Endodermal cell (in vitro differentiated cells): Measurements from ENCODE around the gene OGDH. TPM values are rescaled to one million over a fixed set of nuclear protein-coding genes. Genes with fewer than 3 reads are reported as not detected.
"Not testable (repeated sequence)": the region's sequence is repeated elsewhere in the genome, so short reads cannot be mapped to it uniquely, and the experiment has no call there.

ENCODE experiments used
- DNase-seq: peaks from one replicate; pipeline ENCODE4 v3.0.0-alpha.2; 2017
- H3K27ac ChIP-seq: 2 replicates; pipeline ENCODE4 v1.5.1; 2013; ENCODE audit warnings: mild to moderate bottlenecking, low read depth, low read length, moderate library complexity
- H3K27me3 ChIP-seq: 2 replicates; pipeline ENCODE4 v1.6.1; 2013; ENCODE audit warnings: mild to moderate bottlenecking, low read length, moderate library complexity; ENCODE audit not compliant: insufficient read depth, control insufficient read depth, poor library complexity, severe bottlenecking
- H3K36me3 ChIP-seq: 2 replicates; pipeline ENCODE4 v1.7.0; 2013; ENCODE audit warnings: mild to moderate bottlenecking, low read length, moderate library complexity; ENCODE audit not compliant: control insufficient read depth, insufficient read depth
- H3K4me1 ChIP-seq: one replicate; pipeline ENCODE4 v1.7.0; 2013; ENCODE audit warnings: low read length; ENCODE audit not compliant: control insufficient read depth, insufficient read depth
- H3K4me3 ChIP-seq: 2 replicates; pipeline ENCODE4 v1.5.1; 2013; ENCODE audit warnings: mild to moderate bottlenecking, low read length, moderate library complexity
- H3K9ac ChIP-seq: 2 replicates; pipeline ENCODE4 v1.6.1; 2013; ENCODE audit warnings: mild to moderate bottlenecking, low read length, moderate library complexity; ENCODE audit not compliant: poor library complexity, severe bottlenecking; ENCODE audit errors: extremely low read depth
- H3K9me3 ChIP-seq: 2 replicates; pipeline ENCODE4 v1.6.1; 2013; ENCODE audit warnings: mild to moderate bottlenecking, low read length, moderate library complexity; ENCODE audit not compliant: control insufficient read depth
- H3K27ac Mint-ChIP-seq: 2 replicates; pipeline ENCODE4 v1.8.0; 2020; ENCODE audit warnings: mixed read lengths
- H3K27me3 Mint-ChIP-seq: 2 replicates; pipeline ENCODE4 v1.8.0; 2021; ENCODE audit warnings: mild to moderate bottlenecking, mixed read lengths; ENCODE audit not compliant: insufficient read depth
- H3K36me3 Mint-ChIP-seq: 2 replicates; pipeline ENCODE4 v1.8.0; 2020; ENCODE audit warnings: low read depth, mixed read lengths
- H3K4me1 Mint-ChIP-seq: 2 replicates; pipeline ENCODE4 v1.8.0; 2020; ENCODE audit warnings: mixed read lengths
- H3K4me3 Mint-ChIP-seq: 2 replicates; pipeline ENCODE4 v1.8.0; 2020; ENCODE audit warnings: mild to moderate bottlenecking, moderate library complexity, mixed read lengths
- H3K9me3 Mint-ChIP-seq: 2 replicates; pipeline ENCODE4 v1.8.0; 2020; ENCODE audit warnings: mild to moderate bottlenecking, mixed read lengths
- whole genome bisulfite sequencing, 2 experiments: methylation state at CpG; one replicate each; pipeline versions ENCODE4 v1.1.5 to v1.1.7; 2013; ENCODE audit warnings: missing lambda C conversion rate in 2 of 2, mixed read lengths in 1 of 2; ENCODE audit not compliant: insufficient coverage in 1 of 2, insufficient read length in 1 of 2; 5-methylcytosine and 5-hydroxymethylcytosine counted together
- total RNA-seq, 2 donors: library from RNA; stranded (reverse); fragmentation: NEBNext Ultra II Directional in 1 of 2; extraction: Animal tissue kit (Norgen Biotek cat#: 25700) in 1 of 2; gene quantifications; 2 replicates in 1 of 2; 3 replicates in 1 of 2; pipeline ENCODE4 v1.2.1, GENCODE V29; 2021
- TF ChIP-seq, protein P1 (sequence below): fragments of 200-600 bp; sonication (generic); conservative IDR thresholded peaks from 2 replicates; pipeline ENCODE4 v1.5.0; 2021; ENCODE audit warnings: antibody characterized with exemption, mild to moderate bottlenecking

OGDH gene
- total RNA-seq, 2 donors from 2014 or later = 82.5 to 96.0 TPM

DNA sequence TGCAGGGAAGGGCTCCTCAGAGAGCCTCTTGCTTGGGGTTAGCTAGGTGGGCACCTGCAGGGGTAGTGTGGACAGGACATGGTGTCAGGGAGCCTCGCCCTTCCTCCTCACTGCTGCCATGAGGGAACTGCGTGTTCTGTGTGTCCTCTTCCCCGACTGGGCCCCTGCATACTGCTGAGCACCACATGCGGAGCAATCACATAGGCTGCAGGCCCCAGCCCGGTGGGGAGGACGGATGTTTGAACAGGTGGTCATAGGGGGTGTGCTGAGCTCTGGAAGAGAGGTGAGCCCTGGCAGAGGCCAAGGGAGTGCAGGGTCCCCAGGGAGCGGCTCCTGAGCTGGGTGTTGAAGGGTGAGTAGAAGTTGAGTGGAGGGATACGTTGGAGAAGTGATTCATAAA, 93.9 kb downstream of the OGDH start:
- Histone ChIP-seq H3K9me3 (peaks cover 14% of the 10 kb centered on the region), H3K4me3 (no peak overlapping the region), H3K36me3 (peaks cover 29% of the 10 kb centered on the region), H3K27ac (no peak overlapping the region), H3K27me3 (no peaks in the 10 kb centered on the region), H3K9ac (no peak overlapping the region), H3K4me1 (no peaks in the 10 kb centered on the region)
- Mint-ChIP-seq H3K4me1 (no peaks in the 10 kb centered on the region), H3K27me3 (no peaks in the 10 kb centered on the region), H3K9me3 (peaks cover 10% of the 10 kb centered on the region), H3K27ac (no peak overlapping the region), H3K4me3 (no peak overlapping the region), H3K36me3 (peaks cover 87% of the 10 kb centered on the region)
- no peak for DNase-seq
- WGBS, 2 experiments = 89 to 96% methylated on average over 8 of the region's 8 CpGs
- TF ChIP-seq, protein P1, sequence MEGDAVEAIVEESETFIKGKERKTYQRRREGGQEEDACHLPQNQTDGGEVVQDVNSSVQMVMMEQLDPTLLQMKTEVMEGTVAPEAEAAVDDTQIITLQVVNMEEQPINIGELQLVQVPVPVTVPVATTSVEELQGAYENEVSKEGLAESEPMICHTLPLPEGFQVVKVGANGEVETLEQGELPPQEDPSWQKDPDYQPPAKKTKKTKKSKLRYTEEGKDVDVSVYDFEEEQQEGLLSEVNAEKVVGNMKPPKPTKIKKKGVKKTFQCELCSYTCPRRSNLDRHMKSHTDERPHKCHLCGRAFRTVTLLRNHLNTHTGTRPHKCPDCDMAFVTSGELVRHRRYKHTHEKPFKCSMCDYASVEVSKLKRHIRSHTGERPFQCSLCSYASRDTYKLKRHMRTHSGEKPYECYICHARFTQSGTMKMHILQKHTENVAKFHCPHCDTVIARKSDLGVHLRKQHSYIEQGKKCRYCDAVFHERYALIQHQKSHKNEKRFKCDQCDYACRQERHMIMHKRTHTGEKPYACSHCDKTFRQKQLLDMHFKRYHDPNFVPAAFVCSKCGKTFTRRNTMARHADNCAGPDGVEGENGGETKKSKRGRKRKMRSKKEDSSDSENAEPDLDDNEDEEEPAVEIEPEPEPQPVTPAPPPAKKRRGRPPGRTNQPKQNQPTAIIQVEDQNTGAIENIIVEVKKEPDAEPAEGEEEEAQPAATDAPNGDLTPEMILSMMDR = no peak

DNA sequence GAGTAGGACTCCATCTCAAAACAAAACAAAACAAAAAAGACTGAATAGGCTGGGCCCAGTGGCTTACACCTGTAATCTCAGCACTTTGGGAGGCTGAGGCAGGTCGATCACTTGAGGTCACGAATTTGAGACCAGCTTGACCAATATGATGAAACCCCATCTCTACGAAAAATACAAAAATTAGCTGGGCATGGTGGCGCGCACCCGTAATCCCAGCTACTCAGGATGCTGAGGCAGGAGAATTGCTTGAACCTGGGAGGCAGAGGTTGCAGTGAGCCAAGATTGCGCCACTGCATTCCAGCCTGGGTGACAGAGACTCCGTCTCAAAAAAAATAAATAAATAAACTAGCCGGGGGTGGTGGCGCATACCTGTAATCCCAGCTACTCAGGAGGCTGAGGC, 97.0 kb downstream of the OGDH start:
- WGBS, 2 experiments = 97% methylated on average over 10 of the region's 10 CpGs
- DNase-seq = not testable (repeated sequence)

DNA sequence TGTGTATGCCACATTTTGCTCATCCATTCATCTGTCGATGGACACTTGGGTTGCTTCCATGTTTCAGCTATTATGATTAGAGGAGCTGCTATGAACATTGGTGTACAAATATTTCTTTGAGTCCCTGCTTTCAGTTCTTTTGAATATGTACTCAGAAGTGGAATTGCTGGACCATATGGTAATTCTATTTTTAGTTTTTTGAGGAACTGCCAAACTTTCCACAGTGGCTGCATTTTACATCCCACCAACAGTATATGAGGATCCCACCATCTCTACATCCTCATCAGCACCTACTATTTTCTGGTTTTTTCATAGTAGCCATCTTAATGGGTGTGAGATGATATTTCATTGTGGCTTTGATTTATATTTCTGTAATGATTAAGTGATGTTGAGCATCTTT, 97.5 kb downstream of the OGDH start:
- 83 to 94% methylated on average over 1 of the region's 1 CpG for whole genome bisulfite sequencing, 2 experiments
- peaks cover 67% of the 10 kb centered on the region for H3K36me3 Mint-ChIP-seq
- H3K36me3 ChIP-seq = peaks cover 22% of the 10 kb centered on the region
- peaks cover 14% of the 10 kb centered on the region for H3K9me3 ChIP-seq
- H3K4me3 ChIP-seq = no peak overlapping the region
- TF ChIP-seq, protein P1 = no peak
- no peaks in the 10 kb centered on the region for H3K27me3 Mint-ChIP-seq
- no peaks in the 10 kb centered on the region for H3K4me1 Mint-ChIP-seq
- no peak overlapping the region for H3K27ac ChIP-seq
- no peak overlapping the region for H3K4me3 Mint-ChIP-seq
- H3K27ac Mint-ChIP-seq = no peak overlapping the region
- peaks cover 12% of the 10 kb centered on the region for H3K9me3 Mint-ChIP-seq
- H3K9ac ChIP-seq = no peak overlapping the region
- DNase-seq = no peak
- H3K27me3 ChIP-seq = no peaks in the 10 kb centered on the region
- H3K4me1 ChIP-seq = no peaks in the 10 kb centered on the region

More for the DNA sequence above, 97.0 kb downstream of the OGDH start:
- H3K4me3 ChIP-seq, H3K9ac ChIP-seq, H3K27me3 ChIP-seq, H3K4me1 ChIP-seq, H3K27ac Mint-ChIP-seq, H3K27ac ChIP-seq, H3K4me1 Mint-ChIP-seq, H3K4me3 Mint-ChIP-seq, H3K27me3 Mint-ChIP-seq: not testable (repeated sequence)
- Histone ChIP-seq H3K9me3 (peaks cover 14% of the 10 kb centered on the region), H3K36me3 (peaks cover 22% of the 10 kb centered on the region)
- Mint-ChIP-seq H3K9me3 (peaks cover 12% of the 10 kb centered on the region), H3K36me3 (peaks cover 72% of the 10 kb centered on the region)

DNA sequence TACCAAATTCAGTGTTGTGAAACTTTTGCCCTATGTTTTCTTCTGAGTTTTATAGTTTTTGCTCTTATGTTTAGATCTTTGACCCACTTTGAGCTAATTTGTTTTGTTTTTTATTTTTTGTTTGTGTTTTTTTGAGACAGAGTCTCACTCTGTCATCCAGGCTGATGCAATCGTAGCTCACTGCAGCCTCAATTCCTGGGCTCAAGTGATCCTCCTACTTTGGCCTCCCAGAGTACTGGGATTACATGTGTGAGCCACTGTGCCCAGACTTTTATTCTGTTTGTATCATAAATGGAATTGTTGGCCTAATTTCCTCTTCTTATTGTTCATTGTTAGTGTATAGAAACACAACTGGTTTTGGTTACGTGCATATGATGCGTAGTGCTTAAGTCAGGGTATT, 99.0 kb downstream of the OGDH start:
- DNase-seq = no peak
- H3K27me3 ChIP-seq = no peaks in the 10 kb centered on the region
- Mint-ChIP-seq H3K27ac (no peak overlapping the region), H3K27me3 (no peaks in the 10 kb centered on the region), H3K4me1 (no peaks in the 10 kb centered on the region), H3K36me3 (peaks cover 57% of the 10 kb centered on the region), H3K9me3 (peaks cover 3% of the 10 kb centered on the region), H3K4me3 (no peak overlapping the region)
- H3K9ac ChIP-seq = no peak overlapping the region
- peaks cover 8% of the 10 kb centered on the region for H3K36me3 ChIP-seq
- peaks cover 4% of the 10 kb centered on the region for H3K9me3 ChIP-seq
- H3K4me3 ChIP-seq = no peak overlapping the region
- H3K27ac ChIP-seq = no peak overlapping the region
- H3K4me1 ChIP-seq = no peaks in the 10 kb centered on the region
- 99 to 100% methylated on average over 3 of the region's 3 CpGs for WGBS, 2 experiments
- TF ChIP-seq, protein P1 = no peak
